Activated T-cell treated with anti-CD3 and anti-CD28 coated beads for 4 hours (primary cell): ENCODE results near the gene LINC01488.

Experiments
- DNase-seq: peaks from one replicate; pipeline ENCODE4 v3.0.0-alpha.2; 2020

Gene LINC01488

GRCh38 chr11:69481393-69481844 is at the start of gene LINC01488:
Gene LINC01488, plus strand, starts transcription at chr11:69481663.
- DNase-seq = no peak

GRCh38 chr11:69431893-69432738 is 49.3 kb upstream of the LINC01488 start:
- no peak for DNase-seq

DNA sequence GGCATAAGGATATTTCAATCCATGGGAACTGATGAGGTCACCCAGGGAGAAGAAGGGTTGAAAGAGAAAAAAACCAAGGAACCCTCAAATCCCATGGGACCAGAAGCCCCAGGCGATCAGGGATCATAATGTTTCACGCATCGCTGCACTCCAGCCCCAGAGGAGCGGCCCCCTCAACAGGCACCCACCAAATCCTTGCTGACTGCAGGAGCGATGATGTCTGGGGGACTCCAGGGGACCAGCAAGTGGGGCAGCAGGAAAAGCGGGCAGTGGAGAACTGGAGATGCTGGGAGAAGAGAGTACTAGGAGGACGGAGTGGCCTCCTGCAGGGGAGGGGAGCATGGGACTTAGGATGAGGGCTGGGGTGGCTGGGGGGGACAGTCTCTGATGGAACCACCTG is 47.7 kb upstream of the LINC01488 start:
- no peak for DNase-seq

DNA sequence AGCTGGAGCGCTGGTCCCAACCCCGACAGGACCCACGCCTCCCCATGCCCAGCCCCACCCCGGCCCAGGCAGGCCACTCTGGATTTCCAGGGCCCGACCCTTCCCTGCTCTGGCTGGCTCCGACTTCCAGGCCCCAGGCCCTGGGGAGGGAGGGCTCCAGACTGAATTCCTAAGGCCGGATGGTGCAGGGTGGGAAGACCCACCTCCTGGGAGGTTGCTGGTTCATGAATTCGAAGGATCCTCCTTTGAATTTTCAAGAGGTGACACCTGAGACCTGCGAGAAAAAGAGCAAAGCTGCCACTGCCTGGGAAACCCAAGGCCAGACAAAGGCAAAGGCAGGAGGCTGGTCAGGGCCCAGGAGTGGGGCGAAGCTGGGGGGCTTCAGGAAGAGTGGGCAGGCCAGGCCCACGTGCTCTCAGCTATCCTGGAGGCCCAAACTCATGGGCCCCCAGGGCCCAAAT is 47.0 kb upstream of the LINC01488 start:
- DNase-seq = no peak

DNA sequence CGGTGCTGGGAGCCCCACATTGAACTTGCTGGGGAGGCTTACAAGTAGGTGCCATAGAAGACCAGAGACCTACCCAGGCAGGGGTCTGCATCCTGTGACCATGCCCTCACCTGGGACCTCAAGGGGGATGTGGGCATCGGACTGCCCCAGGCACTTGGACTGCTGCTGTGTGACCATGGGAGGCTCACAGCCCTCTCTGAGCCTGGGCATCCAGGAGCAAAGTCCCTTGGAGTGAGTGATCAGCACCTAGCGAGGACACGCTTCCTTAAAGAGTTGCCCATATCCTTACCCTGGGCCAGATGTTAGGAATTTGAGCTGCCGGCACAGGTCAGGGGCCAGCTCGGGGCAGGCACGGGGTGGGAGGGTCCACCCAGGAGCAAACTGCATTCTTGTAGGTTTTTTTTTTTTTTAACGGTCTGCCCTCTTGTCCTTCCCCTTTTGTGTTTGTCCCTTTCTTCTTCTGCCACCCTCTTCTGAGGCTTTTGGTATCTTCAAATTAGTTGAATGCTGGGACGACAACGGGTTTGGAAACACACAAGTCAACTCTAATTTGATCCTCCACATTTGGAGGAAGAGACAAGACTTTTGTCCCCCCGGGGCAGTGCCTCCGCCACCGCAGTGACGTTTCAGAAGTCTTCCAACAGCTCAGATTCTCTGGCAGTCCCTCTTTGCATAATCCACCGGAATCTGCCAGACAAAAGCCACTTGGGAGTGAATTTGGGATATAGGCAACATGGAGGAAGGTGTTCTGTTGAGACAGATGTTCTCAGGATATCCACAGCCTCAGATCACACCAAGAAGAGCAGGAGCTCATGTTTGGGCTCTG is 46.1 kb upstream of the LINC01488 start:
- no peak for DNase-seq

GRCh38 chr11:69436041-69436982 is 45.2 kb upstream of the LINC01488 start:
- no peak for DNase-seq

DNA sequence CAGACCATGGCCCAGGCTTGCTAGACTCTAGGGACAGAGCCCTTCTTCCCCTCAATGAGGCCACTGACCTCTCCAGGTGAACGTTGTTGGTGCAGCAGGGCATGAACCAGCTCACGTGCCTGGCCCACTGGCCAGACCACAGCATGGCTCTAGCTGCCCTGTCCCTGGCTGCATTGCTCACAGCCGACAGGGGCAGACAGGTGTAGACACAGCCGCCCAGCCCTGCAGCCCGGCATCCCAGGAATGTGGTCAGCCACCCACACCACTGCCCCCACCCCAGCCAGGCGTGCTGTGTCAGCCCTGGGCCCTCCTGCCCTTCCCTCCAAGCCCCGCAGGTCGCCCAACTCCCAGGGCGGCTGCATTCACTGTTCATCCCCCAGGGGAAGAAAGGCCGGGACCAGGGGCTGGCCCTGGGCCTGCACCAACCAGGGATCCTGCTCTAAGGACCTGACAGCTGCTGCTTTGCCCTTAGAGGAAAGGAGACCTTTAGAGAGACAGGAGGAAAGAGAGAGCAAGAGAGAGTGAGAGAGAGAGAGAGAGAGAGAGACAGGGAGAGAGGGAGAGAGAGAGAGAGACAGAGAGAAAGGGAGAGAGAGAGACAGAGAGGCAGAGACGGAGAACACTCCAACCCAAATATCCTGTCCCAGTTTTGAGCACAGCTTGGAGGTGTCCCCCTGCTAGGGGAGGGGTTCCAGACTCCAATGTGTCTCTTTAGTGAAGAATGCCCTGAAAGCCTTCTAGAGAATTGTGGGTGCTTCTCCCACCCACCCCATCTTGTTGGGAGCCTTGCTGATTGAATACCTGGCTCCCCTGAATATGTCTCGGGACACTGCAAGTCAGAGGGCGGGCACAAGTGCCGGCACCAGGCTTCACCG is 44.2 kb upstream of the LINC01488 start:
- DNase-seq = no peak

GRCh38 chr11:69437876-69438205 is 43.6 kb upstream of the LINC01488 start:
- no peak for DNase-seq

- DNase-seq = no peak
These were observed 43.1 kb upstream of the LINC01488 start for GRCh38 chr11:69438286-69438920.

DNA sequence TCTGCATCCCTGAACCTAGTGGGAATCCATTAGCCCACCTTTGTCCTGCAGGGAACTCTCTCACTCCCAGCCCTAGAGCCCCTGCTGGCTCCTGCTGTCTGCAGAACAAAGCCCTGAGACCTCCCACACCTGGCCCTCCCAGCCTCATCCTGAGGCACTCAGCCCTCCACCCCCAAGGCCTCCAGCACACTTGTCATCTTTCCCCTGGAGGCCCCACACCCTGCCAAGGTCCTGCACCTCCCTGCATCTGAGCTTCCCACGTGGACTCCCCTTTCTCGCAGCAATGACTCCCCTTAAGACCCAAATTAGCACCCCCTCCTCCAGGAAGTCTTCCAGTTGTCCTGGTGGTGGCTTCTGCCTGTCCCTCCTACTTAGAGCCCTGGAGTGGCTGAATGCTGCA is 42.3 kb upstream of the LINC01488 start:
- DNase-seq = no peak

- DNase-seq = no peak
These were observed 41.6 kb upstream of the LINC01488 start for GRCh38 chr11:69439651-69440464.

DNA sequence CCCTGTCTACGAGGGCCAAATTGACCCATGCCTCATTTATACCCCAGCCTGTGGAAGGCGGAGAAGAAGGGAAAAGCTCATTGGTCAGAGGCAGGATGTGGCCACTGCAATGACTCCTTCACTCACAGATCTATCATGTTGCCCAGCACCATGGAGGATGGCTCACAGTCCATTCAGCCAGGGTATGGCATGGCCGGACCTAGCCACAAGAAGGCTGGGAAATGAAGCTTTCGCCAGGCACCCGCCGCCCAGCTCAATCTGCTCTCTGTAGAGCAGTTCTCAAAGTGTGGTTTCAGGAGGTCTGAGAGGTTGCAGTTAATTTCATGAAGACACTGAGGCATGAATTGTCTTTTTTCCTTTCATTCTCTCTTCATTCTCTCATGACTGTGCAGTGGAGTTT is 40.6 kb upstream of the LINC01488 start:
- DNase-seq = no peak

DNA sequence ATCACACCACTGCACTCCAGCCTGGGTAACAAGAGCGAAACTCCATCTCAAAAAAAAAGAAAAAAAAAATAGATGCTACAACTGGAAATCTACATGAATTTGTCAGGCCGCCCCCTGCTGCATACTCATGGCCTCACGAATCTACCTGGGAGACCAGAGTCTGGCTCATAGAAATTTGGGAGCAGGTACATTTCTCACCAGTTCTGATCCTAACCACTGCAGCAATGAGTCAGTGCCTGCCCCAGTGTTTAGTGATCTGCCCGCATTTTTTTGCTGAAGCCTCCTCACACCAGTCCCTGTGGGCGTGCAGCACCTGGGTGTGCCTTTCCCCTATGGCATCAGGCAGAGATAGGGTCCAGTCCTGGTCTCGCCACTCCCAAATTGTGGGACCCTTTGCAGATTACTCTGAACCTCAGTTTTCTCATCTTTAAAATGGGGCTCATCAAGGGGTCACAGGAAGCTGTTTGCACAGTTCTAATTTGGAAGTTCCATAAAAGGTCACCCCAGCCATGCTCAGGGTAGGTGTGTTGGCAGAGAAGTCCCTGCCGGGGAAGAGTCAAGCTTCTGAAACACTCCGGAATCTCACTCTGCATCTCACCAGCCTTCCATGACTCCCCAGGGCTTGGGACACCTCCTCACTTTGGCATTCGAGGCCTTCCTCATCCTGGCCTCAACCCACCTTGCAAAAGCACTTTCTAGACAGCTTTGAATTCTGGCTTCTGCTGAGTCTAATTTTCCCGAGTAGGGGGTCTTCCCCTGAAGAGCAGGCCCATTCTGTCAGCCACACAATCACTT is 39.3 kb upstream of the LINC01488 start:
- no peak for DNase-seq

DNA sequence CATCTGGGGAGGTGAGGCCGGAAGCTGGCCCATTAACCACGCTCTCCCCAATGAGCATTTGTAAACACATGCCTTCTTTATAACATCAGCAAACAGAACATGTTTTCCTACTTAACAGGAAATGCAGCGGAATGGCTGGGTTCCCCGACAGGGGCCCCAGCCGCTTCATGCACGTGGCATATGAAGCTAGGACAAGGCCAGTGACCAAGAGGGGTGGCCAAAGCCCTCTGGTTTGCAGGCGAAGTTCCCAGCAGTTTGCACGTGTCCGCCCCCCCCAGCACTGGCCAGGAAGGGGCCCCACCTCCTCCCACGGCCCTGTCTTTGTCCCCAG is 38.7 kb upstream of the LINC01488 start:
- no peak for DNase-seq

- DNase-seq = peak; percentile 57
These were observed 38.1 kb upstream of the LINC01488 start for GRCh38 chr11:69443138-69443967.

DNA sequence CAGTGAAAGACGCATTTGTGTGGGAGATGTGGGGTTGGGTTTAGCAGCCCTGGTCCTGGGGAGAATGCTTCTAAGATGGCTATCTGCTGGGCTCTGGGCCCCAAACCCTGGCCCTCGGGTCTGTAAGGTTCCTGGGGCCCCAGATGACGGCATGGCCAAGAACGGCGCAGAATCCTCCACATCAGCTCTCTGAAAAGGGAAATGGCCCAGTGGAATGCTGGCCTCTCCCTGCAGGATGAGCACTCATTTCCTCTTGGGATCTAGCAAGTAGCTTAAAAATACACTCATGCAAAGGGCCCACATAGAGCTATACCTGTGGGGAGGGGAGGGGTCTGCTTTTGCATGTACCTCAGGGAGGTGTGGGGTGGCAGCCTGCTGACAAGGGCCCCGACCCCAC is 37.5 kb upstream of the LINC01488 start:
- no peak for DNase-seq

DNA sequence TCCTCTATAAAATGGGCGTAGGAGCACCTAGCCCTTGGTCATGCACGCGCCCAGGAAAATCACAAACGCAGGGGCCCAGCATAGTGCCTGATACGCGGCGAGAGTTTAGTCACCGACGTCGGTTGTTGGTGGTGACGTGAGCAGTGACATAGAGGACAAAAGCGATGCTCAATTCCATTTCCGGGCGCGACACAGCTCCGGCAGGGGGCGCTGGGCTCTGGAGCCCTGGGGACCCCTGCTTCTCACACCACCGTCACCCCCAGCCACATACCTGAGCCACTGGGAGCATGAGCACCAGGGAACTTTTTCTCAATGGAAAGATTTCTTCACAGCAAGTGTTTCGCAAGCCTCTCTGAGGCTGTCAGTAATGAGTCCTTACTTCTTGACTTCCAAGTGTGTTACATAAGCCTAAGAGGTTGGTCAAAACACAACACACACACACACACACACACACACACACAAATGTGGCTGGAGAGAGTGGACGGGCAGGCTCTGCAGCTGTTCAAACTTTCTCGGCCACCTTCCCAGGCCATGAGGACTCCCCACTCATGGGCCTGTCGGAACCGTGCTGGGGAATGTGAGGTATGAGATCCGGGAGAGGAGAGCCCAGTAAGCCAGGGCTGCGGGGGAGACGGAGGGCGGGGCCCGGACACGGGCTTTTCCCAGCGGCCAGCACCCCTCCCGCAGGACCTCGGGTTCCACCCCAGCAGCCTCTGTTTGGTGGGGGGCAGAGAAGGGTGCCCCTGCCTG is 36.9 kb upstream of the LINC01488 start:
- DNase-seq = no peak

DNA sequence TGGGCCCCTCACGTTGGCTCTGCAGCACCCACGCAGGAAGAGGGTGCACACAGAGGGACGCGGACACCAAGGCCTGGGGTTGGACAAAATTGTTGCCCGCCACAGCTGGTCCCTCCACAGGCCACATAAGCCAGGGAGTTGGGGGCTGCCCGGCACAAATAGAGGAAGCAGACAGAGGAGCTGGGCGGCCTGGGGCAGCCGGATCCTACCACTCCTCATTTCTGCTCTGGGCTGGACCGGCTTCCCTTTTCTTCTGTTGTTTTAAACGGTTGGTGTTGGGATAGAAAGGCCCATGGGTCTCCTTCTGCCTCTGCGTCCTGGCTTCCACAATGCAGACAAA is 36.4 kb upstream of the LINC01488 start:
- no peak for DNase-seq
